ENCODE results near the gene FGF22.
A peak's percentile ranks its signal among the peaks of the same experiment; 100 is the strongest.
"Not testable (repeated sequence)": the region's sequence is repeated elsewhere in the genome, so short reads cannot be mapped to it uniquely, and the experiment has no call there.

FGF22 gene

DNA sequence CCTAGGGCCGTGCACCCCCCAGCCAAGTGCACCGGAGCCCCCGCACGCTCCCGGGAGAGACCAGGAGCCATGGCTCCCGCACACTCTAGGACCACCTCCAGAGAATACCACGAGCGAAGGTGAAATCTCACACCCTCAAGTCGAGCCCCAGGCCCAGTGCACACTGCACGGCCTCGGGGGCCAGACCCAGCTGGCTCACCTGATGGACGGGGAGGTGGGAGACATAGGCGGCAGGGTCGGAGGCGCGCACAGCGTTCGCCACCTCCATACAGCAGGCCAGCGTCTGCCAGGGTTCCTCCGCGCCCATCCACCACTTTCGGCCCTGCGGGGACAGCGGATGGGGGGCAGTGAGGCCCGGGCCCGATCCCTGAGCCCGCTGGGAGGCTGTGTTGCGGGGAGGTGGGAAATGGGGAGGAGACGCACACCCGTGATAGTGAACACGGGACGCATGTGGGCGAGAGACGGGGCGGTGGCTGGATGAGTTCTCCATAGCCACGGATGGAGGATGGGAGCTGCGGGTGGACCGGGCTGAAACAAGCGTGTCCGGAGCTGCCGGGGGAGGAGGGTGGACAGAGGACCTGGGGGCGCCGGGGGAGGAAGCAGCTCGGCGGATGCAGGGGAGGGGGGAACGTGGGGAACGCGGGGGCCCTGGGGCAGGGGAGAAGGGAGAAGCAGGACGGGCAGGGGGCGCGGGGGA is 19.4 kb upstream of the FGF22 start:
- no peak for FAIRE-seq
- DNase-seq (ENCODE audit: insufficient read length, low spot score) = no peak

DNA sequence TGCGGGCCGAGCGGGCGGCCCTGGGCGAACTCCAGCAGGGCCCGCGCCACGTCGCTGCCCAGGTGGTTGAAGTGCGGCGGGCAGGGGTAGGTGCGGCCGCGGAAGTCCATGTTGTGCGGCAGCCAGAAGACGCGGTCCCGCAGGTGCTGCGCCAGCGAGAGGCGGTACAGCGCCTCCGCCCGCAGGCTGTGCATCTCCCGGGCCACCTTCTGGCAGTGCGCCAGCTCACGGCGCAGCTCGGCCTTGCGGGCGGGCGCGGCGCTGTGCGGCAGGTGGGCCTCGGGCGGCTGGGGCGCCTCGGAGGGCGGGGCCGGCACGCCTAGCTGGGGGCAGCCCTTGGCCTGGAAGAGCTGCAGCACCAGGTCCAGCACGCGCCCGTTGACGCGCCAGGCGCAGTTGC is 18.5 kb upstream of the FGF22 start:
- not testable (repeated sequence) for FAIRE-seq

DNA sequence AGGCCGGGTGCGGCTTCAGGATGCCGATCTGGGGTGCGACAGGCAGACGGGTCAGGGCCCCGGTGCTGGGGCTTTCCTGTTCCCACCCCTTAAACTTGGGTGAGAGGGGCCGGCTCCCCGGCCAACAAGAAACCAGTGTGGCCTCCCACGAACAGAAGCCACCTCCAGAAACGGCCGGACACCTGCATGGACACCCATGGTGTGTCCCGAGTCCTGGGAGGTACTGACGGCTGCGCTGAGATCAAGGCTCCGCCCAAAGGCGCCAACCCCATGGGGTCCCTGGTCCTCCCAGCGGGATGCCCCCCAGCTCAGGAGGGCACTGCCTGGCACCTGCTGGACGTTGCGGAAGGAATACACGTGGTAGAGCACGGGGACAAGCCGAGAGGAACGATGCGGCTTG is 17.9 kb upstream of the FGF22 start:
- FAIRE-seq (no peak), DNase-seq (ENCODE audit: insufficient read length, low spot score) (no peak)

More for the DNA sequence above, 18.5 kb upstream of the FGF22 start:
- not testable (repeated sequence) for DNase-seq (ENCODE audit: insufficient read length, low spot score)

DNA sequence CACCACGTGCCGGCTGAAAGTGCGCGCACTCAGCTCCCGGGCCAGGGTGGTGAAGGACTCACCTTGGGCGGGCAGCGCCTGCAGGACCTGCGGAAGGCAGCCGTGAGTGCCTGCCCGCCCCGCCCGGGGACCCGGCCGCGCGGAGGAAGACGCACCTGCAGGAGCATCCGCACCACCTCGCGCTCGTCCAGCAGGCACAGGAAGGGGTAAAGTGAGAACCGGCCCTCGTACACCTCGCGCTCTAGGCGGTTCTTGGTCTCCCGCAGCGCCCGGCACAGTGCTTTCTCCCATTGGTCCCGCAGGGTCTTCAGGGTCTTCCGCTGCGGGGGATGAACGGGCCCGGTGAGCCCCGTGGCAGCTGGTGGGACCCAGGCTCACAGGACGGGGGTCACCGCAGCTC is 17.0 kb upstream of the FGF22 start:
- FAIRE-seq = no peak
- DNase-seq (ENCODE audit: insufficient read length, low spot score) = no peak

DNA sequence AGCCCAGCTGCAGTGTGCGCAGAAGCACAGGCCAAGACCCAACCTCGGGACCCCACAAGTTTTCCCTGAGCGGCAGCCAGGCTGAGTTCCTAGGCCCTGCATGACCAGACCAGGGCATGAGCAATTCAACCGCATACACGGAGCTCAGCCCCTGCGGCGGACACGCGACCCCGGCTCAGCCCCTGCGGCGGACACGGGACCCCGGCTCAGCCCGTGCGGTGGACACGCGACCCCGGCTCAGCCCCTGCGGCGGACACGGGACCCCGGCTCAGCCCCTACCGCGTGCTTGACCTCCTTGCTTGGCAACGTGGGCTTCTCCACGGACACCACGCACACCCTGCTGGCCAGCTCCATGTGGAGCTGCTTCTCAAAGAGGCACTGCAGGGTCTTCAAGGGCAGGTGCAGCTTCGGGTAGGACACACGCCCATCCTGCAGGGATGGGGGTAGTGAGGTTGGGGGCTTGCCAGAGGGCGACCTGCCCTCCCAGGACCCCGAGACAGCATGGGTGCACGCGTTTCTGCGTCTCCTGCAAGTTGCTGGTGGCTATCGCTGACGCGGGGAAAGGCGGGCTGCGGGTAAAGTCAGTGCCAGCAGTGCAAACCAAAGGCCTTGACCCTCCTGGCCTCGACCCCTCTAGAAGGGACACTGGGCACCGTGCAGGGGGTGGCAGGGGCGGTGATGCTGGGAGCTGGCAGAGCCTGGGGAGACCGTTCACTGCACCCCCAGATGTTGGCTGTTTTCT is 16.3 kb upstream of the FGF22 start:
- FAIRE-seq (no peak), DNase-seq (ENCODE audit: insufficient read length, low spot score) (no peak)

DNA sequence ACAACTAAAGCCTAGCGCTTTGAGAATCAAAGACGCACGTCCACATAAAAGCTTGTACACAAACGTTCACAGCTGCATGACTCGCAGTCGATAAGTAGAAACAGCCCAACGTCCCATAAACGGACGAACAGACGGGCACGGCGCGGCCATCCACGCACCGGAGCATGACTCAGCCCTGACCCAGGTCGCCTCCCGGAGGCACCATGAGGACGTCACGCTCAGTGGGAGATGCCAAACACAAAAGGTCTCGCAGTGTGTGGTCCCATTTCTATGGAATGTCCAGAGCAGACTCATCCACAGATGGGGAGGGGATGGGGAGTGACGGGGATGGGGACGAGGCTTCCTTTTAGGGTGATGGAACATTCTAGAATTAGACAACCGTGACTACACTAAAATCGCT is 15.7 kb upstream of the FGF22 start:
- no peak for DNase-seq (ENCODE audit: insufficient read length, low spot score)
- FAIRE-seq = no peak

DNA sequence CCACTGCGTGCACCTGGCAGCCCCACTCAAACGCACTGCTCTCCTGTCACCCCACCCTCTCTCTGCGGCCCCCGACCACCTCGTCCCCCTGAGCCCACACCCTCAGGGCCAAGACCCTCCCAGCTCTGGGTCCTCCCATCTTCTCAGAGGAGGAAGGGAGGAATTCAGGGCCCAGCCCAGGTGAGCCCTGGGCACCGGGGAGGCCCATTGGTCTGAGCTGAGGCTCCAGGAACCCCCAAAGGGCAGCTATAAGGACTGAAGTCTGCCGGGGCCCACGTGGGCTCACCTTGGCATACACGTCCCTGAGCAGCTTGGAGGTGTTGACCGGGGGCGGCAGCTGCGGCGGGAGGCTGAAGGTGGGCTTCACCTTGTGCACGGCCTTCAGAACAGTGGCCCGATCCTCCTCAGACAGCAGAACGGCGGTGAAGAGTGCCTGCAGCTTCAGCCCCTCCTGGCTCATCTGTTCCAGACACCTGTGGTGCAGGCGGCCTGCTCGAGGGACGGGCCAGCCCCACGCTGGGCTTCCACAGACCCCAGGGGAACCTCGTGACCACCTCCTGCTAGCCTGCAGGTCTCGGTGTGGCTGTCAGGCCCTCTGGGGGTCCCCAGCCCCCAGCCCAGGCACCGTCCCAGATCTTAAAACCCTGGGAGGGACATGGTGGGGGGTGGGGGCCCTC is 15.1 kb upstream of the FGF22 start:
- FAIRE-seq (no peak), DNase-seq (ENCODE audit: insufficient read length, low spot score) (no peak)

DNA sequence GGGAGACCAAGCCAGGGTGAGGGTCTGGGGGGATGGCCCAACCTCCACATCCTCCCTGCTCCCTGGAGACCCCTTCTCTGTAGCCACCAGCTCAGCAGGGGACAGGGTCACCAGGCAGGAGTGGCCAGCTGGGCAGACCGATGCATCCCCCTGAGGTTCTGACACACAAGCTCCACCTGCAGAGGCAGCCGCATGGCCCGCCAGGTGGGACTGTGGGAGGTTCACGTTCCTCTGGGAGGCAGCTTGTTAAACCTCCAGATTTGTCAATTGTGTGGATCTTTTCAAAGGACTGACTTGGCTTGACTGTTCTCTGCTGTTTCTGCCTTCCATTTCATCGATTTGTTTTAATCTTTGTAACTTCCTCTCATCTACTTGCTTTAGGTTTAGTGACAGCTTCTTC is 14.4 kb upstream of the FGF22 start:
- DNase-seq (ENCODE audit: insufficient read length, low spot score) (no peak), FAIRE-seq (no peak)

DNA sequence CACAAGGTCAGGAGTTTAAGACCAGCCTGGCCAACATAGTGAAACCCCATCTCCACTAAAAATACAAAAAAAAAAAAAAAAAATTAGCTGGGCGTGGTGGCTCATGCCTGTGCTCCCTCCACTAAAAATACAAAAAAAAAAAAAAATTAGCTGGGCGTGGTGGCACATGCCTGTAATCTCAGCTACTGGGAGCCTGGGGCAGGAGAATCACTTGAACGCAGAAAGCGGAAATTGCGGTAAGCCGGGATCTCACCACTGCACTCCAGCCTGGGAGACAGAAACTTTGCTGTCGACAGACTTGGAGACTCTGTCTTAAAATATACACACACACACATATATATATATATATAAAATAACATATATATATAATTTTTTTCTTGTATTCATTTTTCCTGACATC is 13.1 kb upstream of the FGF22 start:
- FAIRE-seq; DNase-seq (ENCODE audit: insufficient read length, low spot score): not testable (repeated sequence)

DNA sequence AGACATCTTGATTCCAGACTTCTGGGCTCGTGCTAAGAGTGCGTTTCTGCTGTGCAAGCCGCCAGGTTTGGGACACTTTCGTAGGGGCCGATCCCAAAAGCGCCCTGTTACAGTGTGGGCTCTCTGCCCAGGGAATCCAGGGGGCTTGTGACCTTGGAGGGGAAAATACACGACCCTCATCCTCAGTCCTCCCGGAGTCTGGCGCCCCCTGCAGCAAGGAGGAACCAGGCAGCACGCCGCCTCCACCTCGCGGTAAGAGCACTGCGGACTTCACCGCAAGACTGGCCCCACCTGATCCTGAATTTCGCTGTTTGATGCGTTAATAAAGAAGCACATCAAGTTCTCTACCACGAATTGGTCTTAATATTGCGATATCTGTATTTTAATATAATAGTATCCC is 11.5 kb upstream of the FGF22 start:
- FAIRE-seq = no peak
- no peak for DNase-seq (ENCODE audit: insufficient read length, low spot score)

DNA sequence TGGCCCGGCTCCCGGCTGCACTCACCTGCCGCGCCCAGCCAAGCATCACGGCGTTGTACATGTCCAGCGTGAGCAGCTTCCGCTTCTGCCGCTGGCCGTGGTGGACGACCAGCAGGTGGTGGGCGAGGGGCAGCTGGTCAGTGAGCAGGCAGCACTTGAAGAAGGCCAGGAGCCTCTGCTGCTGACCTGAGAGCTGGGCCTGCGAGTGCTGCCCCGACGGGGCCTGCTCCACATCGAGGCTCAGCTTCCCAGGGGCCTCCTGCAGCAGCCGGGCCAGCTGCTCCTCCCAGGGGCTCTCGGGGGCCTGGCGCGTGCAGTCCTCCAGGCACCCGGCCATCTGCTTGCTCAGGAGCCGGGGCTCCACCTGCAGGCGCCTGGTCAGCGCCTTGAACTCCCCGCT is 10.2 kb upstream of the FGF22 start:
- DNase-seq (ENCODE audit: insufficient read length, low spot score); FAIRE-seq: not testable (repeated sequence)

DNA sequence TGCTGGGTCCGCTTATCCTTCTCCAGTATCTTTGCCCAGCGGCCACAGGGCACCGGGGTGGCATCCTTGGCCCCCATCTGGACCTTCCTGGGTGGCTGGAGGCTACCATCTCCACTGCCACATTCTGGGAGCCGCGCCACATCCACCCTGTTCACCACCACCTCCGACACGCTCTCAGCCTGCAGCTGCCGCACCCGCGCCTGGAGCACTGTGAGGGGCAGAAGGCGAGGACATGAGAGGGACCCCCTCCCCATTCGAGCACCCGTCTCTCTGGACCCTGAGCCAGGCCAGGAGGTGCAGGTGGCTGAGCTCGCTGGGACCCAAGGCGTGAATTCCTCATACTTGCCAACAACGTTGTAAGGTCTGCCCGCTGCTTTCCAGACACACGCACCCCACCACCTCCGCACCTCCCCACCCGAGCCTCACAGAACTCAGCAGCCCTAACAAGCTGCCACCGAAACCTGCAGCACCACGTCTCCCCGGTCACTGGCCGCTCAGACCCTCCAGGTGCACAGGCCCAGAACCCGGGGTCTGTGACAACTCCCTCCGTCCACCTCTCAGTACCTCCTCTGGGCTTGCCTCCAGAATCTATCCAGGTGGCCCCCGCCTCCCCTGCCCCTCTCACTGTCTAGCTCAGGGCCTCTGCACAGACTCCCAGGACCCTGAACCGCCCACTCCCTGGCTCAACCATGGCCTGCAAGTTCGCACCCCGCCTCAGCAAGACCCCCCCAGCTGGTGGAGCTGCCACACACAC is 9.5 kb upstream of the FGF22 start:
- no peak for FAIRE-seq
- DNase-seq (ENCODE audit: insufficient read length, low spot score) = no peak

DNA sequence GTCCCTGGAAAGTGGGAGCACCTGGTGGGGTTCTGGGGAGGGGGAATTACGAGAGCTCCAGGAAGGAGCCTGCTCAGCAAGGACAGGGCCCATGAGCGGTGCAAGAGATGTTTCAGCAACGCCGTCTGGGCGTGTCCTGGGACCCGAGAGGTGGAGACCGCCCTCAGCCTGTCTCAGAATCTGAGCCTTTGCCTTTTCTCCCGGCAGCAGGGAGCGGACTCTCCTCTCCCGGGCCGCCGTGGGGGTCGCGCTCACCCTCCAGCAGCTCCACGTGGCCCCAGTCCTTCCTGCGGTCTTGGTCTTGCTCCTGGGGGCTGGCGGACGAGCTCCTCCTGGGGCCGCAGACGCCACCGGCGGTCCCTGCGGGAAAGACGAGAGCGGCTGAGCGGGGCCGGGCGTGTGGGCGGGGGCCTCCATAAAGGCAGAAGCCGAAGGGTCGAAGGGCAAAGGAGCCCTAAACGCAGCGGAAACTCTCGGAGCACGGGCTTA is 7.1 kb upstream of the FGF22 start:
- FAIRE-seq (peak; percentile 11), DNase-seq (ENCODE audit: insufficient read length, low spot score) (peak; percentile 78)

DNA sequence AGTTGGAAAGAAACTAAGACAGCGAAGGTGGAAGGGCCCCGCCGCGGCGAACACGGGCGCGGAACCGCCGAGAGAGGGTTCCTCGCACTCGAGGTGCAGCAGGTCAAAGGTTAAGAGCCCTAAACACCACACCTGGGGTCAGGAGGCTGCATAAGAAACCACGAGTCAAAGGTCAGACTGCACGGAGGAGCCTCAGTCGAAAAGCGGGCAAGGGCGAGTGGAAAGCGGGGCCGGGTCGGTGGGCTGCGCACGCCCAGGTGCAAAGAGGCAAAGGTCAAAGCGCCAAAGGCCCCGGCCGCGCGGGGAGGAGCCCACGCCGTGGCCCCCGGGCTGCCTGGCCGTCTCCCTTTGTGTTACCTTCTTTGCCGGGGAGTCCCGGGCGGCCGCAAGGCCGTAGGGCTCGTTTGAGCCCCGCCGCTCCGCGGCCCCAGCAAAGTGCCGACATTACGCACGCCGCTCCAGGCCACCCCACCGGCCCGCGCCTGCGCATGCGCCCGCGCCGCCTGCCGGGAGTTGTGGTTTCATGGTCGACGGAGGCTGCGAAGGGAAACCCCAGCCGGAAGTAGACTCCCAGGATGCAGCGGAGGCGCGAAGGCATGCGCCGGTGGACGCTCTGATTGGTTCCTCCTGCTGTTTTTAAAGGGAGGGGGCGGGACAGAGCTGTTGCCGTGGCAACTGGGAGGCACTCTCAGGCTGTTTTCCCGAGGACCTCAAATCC is 6.5 kb upstream of the FGF22 start, which contains the start of gene POLRMT:
Gene POLRMT, minus strand, starts transcription at position 470 of the 718 bp plus-strand sequence. Its CDS starts 25 bp downstream, at position 445.
- FAIRE-seq (peak; percentile 98), DNase-seq (ENCODE audit: insufficient read length, low spot score) (peak; percentile 100)

DNA sequence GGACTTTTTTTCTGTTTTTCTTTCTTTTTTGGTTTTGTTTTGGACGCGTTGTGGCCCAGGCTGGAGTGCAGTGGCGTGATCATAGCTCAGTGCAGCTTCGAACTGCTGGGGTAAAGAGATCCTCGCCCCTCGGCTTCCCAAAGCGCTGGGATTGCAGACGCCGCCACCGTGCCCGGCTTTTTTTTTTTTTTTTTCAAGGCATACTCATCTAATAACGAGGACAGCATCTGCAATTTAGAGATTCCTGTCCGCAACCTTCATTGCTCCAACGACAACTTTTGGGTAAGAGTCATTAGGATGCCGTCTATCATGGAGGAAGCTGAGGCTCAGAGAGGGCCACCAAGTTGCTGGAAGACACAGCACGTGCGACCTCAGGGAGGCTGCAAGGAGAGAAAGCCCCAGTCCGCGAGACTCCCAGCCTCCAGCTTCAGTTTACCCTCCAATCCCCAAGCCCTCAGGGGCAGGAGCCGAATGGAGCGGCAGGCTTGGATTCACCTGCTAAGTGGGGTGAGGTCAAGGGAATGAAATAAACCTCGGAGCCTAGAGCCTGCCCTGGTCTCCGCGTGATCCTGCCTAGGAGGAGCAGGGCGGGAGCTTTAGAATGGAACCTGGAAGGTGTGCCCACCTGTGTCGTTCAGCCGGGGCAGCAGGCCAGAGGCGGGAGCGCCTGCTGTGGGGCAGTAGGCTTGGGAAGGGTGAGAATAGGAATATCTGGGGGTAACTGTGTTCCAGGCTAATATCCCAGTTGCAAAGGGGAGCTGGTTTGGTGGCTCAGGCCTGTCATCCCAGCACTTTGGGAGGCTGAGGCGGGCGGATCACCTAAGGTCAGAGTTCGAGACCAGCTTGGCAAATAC is 5.7 kb upstream of the FGF22 start:
- FAIRE-seq = peak; percentile 31
- no peak for DNase-seq (ENCODE audit: insufficient read length, low spot score)

DNA sequence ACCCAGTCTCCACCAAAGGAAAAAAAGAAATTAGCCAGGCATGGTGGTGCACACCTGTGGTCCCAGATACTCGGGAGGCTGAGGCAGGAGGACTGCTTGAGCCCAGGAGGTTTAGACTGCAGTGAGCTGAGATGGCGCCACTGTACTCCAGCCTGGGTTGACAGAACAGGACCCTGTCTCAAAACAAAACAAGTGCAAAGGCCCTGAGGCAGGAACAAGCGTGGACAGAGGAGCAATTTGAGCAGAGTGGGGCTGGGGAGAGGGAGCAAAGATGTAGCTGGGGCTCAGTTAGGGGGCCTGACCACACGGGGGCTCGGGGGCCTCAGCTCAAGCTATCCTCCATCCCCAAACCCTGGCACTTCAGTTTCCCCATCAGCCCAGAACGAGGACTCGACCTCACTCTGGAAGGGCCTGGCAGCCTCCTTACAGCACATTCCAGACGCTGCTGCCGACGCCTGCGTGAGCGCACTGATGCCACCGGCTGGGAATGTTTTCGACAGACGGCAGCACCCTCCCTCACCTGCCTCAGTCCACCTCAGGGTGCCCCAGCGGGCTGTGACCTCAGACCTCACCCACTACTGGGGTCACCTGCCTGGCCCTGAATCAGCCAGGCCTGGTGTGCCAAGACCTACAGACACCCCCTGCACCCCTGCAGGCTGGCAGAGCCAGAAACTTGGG is 4.6 kb upstream of the FGF22 start:
- no peak for FAIRE-seq
- no peak for DNase-seq (ENCODE audit: insufficient read length, low spot score)

DNA sequence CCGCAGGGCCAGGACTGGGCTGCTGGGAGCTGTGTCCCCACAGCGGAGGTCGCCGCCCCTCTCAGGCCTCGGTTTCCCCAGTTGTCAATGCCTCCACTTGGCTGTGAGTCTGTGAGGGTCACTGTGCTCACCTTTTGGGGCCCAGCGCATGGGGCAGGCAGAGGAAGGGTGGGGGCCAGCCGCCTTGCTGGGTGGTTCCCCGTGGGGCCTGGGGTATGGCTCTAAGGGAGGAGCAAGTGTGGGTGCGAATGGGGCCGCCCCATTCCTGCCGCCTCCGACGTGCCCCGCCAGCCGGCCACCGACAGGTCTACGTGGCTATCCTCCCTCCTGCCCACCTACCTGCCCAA is 800 bp upstream of the FGF22 start:
- no peak for DNase-seq (ENCODE audit: insufficient read length, low spot score)
- no peak for FAIRE-seq

DNA sequence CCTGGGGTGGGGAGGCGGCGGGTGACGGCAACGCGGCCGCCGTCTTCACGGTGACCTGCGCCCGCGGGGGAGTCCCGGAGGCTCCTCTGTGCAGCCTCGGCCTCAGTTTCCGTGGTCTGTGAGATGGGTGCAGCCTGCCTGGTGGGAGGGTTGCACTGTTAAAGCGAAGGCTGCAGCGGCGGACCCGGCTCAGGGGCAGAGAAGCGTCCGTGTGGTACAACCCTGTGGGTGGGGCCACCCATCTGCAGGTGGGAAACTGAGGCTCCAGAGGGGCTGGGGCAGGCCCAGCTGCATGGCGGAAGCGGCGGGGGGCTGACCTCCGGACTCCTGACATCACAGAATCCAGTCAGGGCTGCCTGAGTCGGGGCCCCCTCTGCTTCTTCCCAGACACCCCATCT is 481 bp downstream of the FGF22 start:
- DNase-seq (ENCODE audit: insufficient read length, low spot score) (no peak), FAIRE-seq (no peak)

Measured in GM19239 (cell line).